HG02678 (cell line): Measurements from ENCODE around the gene NPDC1.
"Not testable (repeated sequence)": the region's sequence is repeated elsewhere in the genome, so short reads cannot be mapped to it uniquely, and the experiment has no call there.

Experiments
- ATAC-seq: cut with Tn5 transposase; IDR thresholded peaks from one replicate; pipeline ENCODE4 v1.9.1; 2021; ENCODE audit warnings: mild to moderate bottlenecking, moderate library complexity; ENCODE audit not compliant: unreplicated experiment

NPDC1 gene

GRCh38 chr9:137075275-137075775, 29.3 kb upstream of the NPDC1 start:
- ATAC-seq = no peak

DNA sequence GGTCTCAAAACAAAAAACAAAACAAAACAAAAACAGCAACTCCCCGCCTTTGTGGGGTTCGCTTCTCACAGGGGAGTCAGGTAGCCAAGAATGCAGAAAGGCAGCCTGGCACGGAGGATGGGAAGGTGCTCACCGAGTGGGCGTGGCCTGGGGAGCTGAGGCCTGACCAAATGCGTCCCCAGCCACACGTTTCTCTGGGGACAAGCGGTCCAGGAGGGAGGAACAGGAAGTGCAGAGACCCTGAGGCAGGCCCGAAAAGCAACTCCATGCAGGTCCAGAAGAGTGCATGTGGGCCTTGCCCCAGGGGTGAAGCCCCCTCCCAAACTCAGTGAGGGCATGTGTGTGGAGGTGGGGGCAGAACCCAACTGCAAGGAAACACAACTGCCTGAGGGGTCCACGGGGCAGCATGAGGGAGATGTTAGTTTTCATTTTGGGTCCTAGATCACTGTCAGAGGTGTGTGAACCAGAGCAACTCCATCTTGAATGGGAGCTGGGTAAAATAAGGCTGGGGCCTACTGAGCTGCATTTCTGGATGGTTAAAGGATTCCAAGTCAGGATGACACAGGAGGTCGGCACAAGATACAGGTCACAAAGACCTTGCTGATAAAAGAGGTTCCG, 28.8 kb upstream of the NPDC1 start:
- ATAC-seq = no peak

- ATAC-seq = no peak
Observed at GRCh38 chr9:137073992-137074399, 28.0 kb upstream of the NPDC1 start.

DNA sequence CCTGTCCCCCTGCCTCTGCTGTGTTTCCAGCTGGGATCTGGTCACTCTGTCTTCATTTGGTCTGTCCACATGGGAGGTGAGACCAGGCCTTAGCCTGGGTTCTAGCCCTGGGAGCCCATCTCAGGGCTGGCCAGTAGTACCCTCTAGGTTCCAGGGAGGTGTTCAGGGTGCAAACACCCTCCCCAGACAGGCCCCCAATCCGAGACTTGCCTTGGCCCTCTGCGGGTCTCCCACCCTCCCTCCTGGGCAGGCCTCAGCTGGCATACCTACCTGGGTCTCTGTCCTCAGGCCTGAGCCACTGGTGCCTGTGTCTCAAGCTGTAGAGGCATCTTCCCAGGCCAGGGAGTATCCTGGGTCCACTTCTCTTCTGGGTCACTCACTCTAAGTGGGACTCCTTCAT, 25.3 kb upstream of the NPDC1 start:
- ATAC-seq = no peak

GRCh38 chr9:137070906-137071275, 24.9 kb upstream of the NPDC1 start:
- ATAC-seq = peak; percentile 8

- ATAC-seq = peak; percentile 82
Observed at GRCh38 chr9:137070201-137070905, 24.4 kb upstream of the NPDC1 start, which contains the start of gene SAPCD2. Gene SAPCD2 (minus strand): TSS chr9:137070557. CDS start chr9:137070460, 97 bp downstream.

DNA sequence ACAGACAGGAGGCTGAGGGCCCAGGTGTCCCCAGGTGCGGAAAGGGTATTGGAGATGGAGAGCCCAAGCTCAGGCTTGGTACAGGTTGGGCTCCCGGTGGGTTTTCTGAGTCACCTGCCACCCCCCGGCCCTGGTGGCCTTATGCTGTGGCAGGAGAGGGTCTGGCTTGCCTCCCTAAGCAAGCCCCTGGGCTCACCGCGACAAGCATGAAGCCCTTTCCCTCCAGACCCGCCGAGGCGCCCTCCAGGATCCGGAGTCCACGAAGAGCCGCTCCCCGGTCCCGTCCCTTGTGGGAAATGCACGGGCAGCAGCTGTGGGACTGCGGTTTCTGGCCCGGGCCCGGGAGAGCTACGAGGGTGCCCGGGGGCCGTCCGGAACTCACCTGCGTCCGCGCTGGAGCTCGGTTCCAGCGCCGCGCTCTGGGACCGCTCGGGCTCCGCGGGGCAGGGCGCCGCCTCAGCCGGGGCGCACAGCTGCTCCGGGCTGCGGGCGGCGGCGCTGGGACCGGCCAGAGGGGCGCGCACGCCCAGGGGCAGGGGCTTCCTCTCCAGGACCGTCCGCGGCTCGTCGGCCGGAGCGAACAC, 23.6 kb upstream of the NPDC1 start:
- peak; percentile 15 for ATAC-seq

DNA sequence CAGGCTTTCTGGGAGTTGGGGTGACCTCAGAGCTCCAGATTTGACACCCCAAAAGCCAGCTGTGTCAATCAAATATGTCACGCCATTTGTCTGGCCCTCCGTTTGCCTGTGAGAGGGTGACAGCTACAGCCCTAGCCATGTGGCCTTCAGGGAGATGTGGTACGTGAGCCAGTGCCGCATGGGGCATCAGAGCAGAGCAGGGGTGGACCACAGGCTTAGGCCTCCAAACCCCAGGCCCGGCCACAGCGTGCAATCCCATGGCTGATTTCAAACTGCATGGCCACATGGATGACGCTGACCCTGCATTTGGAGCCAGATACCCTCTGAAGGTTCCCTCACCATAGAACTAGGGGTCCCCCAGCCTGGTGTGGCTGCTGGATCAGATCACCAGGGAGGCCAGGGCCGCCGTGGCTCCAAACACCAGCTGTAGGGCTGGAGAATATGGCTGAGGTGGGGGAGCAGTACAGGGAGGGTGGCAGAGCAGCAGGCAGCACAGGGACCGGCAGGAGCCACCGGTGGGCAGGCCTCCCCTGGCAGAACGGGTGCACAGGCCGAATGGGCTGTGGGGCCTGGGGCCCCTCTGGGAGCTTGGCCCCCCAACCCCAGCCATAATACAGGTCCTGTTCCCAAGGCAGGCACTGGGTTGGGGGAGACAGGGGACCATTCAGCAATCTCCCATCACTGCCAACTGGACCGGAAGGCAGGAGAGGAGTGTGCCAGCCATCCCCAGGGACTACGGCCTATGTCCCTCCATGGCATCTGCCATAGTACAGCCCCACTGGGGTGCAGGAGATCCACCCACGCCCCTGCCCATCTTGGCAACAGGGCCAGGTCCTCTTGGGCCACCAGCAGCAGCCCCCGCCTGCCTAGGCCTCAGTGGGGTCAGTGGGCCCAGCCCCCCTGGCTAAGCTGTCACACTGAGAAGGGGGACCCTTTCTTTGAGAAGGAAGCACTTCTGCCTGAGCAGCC, 22.8 kb upstream of the NPDC1 start:
- no peak for ATAC-seq

DNA sequence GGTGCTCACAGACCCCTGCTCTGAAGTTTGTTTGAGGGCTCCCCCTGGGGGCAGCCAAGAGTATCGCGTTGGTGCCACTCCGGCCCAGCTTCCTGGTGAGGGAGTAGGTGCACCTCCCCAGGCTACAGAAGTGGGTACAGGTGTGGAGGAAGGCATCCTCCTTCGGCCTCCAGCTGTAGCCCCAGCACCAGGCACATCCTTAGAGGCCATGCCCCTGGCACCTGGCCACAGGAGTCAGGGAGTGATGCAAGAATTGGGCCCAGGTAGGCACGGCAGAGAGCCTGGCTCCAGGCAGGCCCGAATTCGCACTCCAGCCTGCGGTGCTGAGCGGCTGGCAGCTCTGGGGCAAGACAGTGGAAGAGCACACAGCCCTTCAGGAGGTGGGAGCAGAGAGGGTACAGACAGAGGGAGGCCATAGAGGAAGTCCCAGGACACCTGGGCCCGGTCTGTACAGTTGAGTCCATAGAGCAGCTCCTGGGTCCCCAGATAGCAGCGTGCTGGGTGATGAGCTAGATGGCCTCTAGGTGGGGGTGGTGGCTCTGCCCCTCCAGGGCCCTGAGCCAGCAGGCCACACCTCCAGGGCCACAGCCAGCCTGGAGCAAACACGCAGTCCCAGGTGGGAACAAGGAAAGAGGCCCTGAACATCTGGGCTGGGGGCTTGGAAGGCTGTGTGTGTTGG, 22.0 kb upstream of the NPDC1 start:
- peak; percentile 35 for ATAC-seq

- no peak for ATAC-seq
Observed at GRCh38 chr9:137066096-137066861, 20.3 kb upstream of the NPDC1 start.

DNA sequence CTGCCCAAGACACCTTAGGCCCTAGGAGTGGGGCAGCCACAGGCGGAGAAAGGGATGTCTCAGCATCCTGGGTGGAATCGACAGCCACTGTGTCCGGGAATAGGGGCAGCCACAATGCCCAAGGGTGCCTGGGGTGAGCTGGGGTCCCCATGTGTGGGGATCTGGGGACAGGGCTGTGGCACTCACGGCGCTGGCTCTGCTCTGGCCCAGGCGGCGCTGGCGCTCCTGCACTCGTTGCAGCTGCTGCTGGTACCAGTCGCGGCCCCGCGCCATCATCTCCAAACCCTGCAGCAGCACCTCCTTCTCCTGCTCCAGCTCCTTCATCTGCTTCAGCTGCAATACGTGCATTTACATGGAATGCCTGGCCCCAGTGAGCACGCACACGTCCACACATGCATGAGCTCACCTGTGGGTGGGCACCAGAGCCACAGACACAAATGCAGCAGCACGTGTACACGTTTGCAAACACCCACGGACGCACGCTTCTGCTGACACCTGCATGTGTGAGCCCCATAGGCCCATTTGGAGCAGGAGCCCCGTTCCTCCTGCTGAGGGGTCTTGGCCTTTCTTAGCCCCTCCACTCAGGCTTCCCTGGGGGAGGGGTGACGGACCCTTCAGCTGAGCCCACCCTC, 19.5 kb upstream of the NPDC1 start:
- ATAC-seq = no peak

- ATAC-seq = no peak
Observed at GRCh38 chr9:137064880-137065164, 18.8 kb upstream of the NPDC1 start.

GRCh38 chr9:137064027-137064879, 18.3 kb upstream of the NPDC1 start:
- ATAC-seq = no peak

DNA sequence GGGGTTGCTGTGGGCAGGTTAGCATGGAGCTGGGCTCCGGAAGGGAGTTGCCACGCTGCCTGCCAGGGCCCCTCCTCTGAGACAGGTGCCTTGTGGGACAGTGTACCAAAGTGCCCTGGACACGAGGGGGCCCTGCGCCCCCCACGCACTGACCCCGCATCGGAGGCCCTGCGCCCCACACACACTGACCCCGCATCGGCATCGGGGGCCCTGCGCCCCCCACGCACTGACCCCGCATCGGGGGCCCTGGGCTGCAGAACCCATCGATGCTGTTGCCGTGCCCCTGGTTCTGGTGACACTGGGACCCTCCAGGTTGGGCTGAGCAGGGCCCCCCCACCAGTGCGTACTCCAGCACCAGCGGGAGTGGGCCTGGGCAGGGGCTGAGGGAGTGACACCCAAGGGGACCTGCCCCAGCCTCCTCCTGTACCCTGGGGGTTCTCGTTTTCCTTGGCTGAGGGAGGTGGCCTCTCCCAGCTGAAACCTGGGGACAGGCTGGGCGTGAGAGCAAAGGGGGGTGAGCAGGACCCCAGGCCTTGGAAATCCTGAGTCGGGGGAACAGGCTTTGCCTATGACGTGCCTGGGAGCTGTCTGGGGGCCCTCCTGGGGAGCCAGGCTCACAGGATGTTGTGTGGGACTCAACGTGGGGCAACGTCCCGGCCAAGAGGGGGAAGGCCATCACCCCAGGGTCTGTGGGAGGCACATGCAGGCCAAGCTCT, 17.5 kb upstream of the NPDC1 start:
- no peak for ATAC-seq

DNA sequence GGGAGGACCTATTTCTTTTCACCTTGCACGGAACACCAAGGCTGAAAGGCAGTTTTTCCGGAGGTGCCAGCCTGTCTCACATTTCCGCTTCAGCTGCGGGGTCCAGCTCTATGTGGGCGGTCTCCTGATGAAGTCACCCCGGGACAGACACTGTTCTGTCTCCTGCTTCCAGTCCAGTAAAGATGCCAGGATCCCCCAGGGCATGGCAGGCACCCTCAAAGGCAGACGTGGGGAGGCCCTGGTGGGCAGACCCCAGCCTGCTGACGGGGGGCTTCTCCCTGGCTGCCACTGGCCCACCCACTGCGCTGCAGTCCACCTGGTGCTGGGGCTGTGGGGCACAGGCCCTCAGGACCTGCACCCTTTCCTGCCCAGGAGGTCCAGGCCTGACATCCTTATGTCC, 16.8 kb upstream of the NPDC1 start:
- not testable (repeated sequence) for ATAC-seq

DNA sequence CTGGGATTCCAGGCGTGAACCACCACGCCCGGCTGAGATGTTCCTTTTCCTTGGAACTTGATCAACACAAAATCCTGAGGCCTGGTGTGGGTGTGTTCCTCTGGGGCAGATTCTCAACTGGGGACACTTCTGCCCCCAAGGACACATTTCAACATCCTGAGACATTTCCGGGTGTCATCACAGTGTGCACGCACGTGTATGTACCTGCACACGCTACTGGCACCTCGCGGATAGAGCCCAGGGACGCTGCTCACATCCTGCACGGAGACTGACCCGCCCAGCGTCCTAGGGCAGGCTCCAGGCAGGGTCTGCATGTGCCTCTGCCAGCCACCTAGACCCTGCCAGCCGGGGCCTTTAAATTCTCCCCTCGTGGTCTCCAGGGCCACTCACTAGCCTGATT, 16.4 kb upstream of the NPDC1 start:
- no peak for ATAC-seq

- ATAC-seq = no peak
Observed at GRCh38 chr9:137058521-137059234, 12.7 kb upstream of the NPDC1 start.
